Glomerular endothelial cell (primary cell): Measurements from ENCODE around the gene SEMA3G. TPM values are rescaled to one million over a fixed set of nuclear protein-coding genes. Genes with fewer than 3 reads are reported as not detected.

ENCODE experiments used
- DNase-seq: peaks from one replicate; pipeline ENCODE4 v3.0.0-alpha.2; 2011; ENCODE audit warnings: low read depth, low spot score; ENCODE audit errors: extremely low read depth
- total RNA-seq: library from RNA; depleted of rRNA; stranded (reverse); fragments of >200 nt; gene quantifications from 2 replicates; pipeline ENCODE4 v1.2.3, GENCODE V29; 2015

The SEMA3G gene
- total RNA-seq, 1 donor from 2014 or later, result 61.3 TPM

GRCh38 chr3:52454938-52455282 lies 10.0 kb upstream of the SEMA3G start:
- no peak for DNase-seq

DNA sequence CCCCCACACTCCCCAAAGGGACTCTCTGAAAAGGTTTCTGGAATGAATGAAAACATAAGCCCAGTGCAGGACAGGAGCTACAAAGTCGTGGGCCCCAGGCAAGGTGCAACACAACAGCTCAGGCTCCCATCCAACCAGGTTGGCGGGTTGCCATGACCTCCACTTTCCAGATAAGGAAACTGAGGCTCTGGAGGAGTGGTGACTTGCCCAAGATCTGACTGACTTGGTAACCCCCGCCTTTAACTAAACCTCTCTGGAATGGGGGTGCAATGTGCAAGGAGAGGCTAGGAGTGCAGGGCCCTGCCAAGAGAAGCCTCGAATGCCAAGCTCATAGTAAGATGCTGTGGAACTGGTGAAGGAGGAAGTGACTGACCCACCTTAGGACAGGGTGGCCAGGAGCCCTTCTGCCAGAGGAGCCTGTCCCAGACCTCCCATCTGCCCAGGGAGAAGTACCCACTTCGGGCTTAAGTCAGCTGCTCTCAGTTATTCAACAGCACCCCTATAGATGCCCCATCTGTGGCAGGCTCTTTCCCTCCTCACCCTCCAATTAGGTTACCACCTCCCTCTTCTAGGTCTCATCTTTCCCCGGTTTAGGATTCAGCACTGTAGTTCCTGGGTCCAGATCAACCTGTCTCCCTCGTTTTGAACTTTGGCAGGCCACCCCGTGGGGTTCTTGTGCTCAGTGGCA lies 9.5 kb upstream of the SEMA3G start:
- DNase-seq, result no peak

- no peak for DNase-seq
Measured at GRCh38 chr3:52453496-52454249, 8.8 kb upstream of the SEMA3G start, which contains the start of gene TNNC1. TSS of gene TNNC1 (minus strand) at chr3:52454041. CDS start at chr3:52454015, 26 bp downstream.

GRCh38 chr3:52452570-52453221 lies 7.8 kb upstream of the SEMA3G start:
- no peak for DNase-seq

DNA sequence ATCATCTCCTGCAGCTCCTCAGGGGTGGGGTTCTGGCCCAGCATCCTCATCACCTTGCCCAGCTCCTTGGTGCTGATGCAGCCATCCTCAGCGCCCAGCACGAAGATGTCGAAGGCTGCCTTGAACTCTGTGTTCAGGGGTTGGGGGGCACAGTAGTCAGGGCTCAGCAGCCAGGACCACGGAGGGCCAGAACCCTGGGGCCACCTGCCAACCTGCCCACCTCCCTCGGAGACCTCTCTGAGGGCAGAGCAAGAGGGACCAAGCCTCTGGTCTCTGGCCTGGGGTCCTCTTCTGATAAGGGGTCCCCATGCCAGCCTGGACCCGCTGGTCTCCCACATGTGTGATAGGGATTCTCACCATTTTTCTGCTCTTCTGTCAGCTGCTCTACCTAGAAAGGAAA lies 7.2 kb upstream of the SEMA3G start:
- DNase-seq, result no peak

DNA sequence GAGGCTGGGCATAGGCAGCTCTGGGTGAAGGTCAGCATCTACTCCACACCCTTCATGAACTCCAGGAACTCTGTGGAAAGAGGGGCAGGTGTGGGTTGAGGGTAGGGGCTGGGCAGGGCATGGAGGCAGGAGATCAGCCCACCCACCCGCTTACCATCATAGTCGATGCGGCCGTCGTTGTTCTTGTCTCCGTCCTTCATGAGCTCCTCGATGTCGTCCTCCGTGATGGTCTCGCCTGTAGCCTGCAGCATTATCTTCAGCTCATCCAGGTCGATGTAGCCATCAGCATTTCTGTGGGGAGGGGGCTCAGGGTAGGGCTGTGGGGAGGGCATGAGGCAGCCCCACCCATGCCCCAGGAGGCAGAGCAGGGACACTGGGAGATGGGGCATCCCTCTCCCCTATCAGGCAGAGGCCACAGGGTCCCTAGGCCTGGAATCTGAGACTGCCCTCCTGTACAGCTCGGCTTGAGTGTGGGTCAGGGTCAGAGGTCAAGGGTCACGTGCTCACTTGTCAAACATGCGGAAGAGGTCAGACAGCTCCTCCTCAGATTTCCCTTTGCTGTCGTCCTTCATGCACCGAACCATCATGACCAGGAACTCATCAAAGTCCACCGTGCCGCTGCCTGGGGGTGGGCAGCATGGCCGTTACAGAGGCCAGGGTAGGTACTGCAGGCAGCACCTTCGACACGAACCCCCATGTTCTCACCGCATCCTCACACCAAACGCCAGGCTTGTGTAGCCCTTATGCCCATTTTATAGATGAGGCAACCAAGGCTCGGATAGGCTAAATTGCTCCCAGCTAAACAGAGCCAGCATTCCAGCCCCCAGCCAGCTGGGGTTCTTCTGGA lies 6.6 kb upstream of the SEMA3G start:
- no peak for DNase-seq

DNA sequence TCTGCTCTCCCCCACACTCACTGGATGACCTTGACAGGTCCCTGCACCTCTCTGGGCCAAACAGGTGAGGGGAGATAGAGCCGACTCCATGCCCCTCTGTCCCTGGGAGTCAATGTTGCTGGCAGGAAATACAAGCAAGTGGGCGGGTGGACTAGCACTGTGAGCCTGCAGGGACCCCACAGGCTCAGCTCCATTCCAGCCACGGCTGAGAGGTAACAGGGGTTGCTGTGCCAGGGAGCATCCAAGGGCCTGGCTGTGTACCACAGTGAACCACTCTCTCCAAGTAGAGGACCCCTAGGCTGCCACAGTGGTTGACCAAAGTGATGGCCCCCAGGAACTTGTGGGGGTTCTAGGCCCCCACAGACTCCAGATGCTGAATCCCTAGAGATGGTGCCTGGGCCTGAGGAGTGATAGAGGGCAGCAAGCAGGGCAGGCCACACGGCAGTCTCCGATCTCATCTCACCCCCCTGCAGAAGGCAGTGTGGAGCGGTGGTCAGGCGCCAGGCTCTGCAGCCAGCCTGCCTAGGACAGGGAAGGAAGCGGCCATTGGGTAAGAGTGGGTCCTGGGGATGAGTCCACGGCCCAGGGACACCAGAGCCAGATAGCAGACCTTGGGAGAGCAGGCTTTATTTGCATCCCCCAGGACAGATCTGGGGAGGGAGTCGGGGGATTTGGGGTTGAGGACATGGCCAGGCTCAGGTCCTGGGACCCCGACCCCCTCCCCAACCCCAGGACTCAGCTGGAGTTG lies 5.8 kb upstream of the SEMA3G start:
- DNase-seq, result no peak

DNA sequence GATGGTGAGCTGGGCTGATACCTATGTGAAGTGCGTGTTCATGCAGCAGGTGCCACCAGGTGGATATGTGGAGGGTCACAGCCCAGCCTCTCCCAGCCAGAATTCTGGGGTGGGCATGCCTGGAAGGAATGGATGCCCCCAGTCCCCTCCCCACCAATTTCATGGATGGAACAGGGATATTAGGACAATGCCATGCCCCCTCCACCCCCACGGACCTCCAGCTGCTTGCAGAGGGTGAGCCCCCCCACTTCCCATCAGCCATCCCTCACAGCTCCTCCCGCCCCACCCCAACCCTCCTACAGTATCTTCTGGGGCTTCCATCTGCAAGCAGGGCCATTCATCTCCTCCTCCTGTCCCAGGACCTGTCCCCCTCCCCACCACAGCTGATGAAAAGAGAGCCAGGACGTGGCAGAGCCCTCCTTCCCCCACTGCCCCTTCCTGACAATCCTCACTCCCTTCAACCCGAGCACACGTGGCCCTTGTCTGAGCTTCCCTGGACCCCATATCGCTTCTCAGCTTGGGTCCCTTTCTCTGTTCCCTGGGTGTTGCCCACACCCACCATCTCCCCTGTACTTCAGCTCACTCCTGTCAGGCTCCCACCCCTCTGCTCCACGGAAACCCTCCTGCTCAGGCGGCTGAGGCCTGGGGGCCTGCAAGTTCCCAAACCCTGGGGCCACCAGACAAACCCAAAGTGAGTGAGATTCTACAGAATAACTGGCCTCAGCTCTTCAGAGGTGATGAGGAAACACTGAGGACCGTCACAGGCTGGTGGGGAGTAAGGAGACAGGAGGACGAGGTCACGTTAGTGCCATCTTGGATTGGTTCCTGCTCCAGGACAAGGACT lies 2.8 kb upstream of the SEMA3G start:
- DNase-seq, result no peak

- no peak for DNase-seq
Measured at GRCh38 chr3:52446631-52447511, 2.0 kb upstream of the SEMA3G start.

DNA sequence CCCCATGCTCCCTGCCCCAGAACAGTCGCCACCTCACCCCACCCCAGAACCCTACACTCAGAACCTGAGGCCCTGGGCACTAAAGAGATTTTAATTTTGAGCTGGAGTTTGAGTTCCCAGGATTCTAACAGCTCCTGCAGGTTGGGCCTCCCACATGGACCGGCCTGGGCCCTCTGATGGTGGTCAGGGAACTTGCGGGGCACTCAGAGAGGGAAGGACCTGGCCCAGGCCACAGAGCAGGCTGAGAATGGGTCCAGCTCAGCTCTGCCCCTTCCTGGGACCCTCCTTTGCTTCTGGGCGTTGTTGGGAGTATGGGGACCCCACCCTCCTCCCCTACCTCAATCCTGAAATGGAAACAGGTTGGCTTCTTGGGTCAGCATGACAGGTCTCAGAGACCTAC lies 1.1 kb upstream of the SEMA3G start:
- no peak for DNase-seq

DNA sequence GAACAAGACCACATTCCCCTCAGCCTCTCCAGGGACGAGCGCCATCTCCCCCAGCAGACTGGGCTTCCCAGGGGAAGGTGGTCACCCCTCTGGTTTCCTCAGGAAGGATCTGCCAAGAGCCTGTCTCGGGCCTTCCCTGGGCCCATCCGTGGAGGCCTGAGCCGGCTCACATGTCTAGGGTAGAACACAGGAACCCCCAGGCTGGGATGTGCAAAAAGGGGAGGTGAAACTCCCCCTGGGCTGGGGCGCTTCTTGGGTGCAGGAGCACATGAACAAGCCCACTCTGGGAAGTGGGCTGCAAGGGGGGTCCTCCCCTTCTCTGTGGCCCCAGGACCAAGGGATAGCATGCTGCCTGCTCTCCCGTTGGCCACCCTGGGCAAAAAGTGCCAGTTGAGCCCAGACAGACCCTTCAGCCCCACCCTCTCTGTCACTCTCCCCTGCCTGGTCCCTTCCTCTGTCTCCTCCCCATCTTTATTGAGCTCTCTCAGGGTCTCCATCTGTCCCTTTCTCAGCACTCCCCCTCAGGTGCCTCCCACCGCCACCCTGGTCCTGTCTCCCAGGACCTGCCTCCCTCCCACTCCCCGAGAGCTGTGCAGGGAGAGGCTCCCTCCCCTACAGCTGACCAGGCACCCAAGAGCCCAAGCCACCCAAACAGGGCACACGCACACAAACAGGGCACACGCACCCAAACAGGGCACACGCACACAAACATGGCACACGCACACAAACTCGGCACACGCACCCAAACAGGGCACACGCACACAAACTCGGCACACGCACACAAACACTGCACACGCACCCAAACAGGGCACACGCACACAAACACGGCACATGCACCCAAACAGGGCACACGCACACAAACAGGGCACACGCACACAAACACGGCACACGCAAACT lies 864 bp downstream of the SEMA3G start:
- DNase-seq, result no peak

- DNase-seq, result no peak
Measured at GRCh38 chr3:52443268-52443610, 1.7 kb downstream of the SEMA3G start.

DNA sequence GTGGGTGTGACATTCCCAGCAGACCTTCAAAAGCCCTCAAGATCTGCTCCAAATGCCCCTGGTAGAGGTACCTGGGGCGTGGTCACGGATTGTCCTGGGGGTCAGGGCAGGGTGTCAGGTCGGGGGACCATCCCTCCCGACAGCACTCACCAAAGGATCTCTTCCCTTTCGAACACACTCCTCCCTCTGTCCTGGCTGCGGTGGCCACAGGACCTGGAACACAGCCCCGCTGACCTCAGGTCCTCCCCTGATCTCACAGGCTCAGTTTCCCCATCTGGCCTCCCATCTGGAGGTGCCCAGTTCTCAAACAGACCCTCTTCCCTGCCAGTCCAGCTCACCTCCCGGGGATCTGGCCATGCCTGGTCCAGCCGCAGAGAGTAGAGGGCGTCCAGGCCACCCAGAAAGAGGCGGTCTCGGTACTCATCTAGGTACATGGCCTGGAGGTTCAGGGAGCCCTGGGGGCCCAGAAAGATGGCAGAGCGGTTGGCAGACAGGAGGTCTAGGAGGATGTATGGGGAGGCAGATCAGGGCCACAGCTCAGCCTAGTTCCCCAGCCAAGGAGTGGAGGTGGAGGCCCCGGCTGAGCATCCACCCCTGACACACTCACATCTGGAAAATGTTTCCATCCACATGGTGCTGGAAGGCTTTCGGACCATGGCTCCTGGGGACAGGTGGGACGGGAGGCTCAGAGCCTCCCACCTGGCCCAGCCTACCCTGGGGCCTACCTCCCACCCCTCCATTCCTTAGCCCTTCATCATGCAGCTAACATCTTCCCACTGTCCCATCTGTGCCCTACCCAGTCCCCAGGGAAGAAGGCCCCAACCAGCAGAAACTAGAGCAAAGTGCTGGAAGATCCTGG lies 2.3 kb downstream of the SEMA3G start:
- DNase-seq, result no peak

DNA sequence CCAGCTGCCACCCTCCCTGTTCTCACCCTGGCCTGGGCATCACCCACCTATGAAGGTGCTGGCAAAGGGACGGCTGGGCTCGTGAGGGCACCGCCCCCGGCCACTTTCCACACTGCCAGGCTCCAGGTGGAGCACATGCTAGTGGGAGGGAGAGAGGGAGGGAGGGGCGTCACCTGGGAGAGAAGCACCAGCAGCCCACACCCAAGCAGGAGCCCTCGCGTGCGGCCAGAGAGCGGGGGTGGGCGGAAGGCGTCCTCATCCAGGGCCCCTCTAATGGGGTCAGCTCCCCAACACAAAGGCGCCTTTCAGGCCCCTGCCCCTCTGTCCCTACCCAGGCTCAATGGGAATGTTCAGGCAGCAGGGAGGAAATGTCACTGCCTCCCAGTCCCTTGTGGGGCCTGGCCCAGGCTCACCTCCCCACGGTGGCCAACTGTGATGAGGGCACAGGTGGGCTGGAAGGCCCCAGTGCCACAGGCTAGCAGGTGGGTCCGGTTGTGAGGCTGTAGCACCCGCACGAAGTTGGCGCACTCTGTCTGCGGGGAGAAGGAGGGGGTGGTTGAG lies 3.1 kb downstream of the SEMA3G start:
- DNase-seq, result no peak

- no peak for DNase-seq
Measured at GRCh38 chr3:52441091-52441771, 3.7 kb downstream of the SEMA3G start.

- no peak for DNase-seq
Measured at GRCh38 chr3:52440671-52441070, 4.2 kb downstream of the SEMA3G start.
